HL-60 (cell line): ENCODE results near the gene PNPLA2.

Experiments
- DNase-seq, 2 experiments: peaks; one replicate each; pipeline ENCODE4 v3.0.0-alpha.2; 2010 to 2020; ENCODE audit warnings: low read depth in 1 of 2, low spot score in 1 of 2
- H3K27ac ChIP-seq: fragments of 250-450 bp; sonication (Bioruptor Pico); replicated peaks from 2 replicates; pipeline ENCODE4 v1.5.1; 2020; ENCODE audit warnings: mild to moderate bottlenecking, moderate library complexity
- H3K27me3 ChIP-seq: fragments of 250-450 bp; sonication (Bioruptor Pico); 2 replicates; pipeline ENCODE4 v1.5.1; 2021; ENCODE audit warnings: mild to moderate bottlenecking, moderate library complexity; ENCODE audit not compliant: insufficient read depth, poor library complexity, severe bottlenecking
- H3K4me3 ChIP-seq: replicated peaks from 2 replicates; pipeline ENCODE4 v1.5.1; 2011; ENCODE audit warnings: mild to moderate bottlenecking, control low read depth, low read length; ENCODE audit not compliant: insufficient read depth
- CTCF ChIP-seq: IDR thresholded peaks from one replicate; pipeline ENCODE4 v1.5.1; 2011; ENCODE audit warnings: low read length, control low read depth, inconsistent platforms; ENCODE audit not compliant: insufficient read depth
- GABPA ChIP-seq: IDR thresholded peaks from 2 replicates; pipeline ENCODE4 v1.6.1; 2012; ENCODE audit warnings: low read depth
- POLR2AphosphoS5 ChIP-seq: IDR thresholded peaks from 2 replicates; pipeline ENCODE4 v1.6.1; 2012; ENCODE audit warnings: low read depth
- REST ChIP-seq: IDR thresholded peaks from 2 replicates; pipeline ENCODE4 v1.6.1; 2012; ENCODE audit warnings: low read depth; ENCODE audit not compliant: insufficient replicate concordance
- SPI1 ChIP-seq: IDR thresholded peaks from 2 replicates; pipeline ENCODE4 v1.6.1; 2012; ENCODE audit warnings: low read depth, mild to moderate bottlenecking, borderline replicate concordance

Gene PNPLA2

GRCh38 chr11:797296-798092 lies 21.2 kb upstream of the PNPLA2 start:
- peak; percentile 69 to 71 for DNase-seq
- peak overlapping the region; percentile 78 for H3K27ac ChIP-seq
- TF ChIP-seq CTCF (no peak), REST (no peak), POLR2AphosphoS5 (peak; percentile 34; the same call in 1 of the 2 replicates)
- no peaks in the 10 kb centered on the region for H3K27me3 ChIP-seq
- H3K4me3 ChIP-seq: peak overlapping the region; percentile 69

- TF ChIP-seq GABPA (no peak), CTCF (peak; percentile 30)
- no peaks in the 10 kb centered on the region for H3K27me3 ChIP-seq
- peak within 1 kb of the TSS; percentile 78 for H3K27ac ChIP-seq
- peak in 1 of 2 experiments; percentile 78 for DNase-seq
- H3K4me3 ChIP-seq: peak within 1 kb of the TSS; percentile 69
Observed at GRCh38 chr11:798093-798713, 20.5 kb upstream of the PNPLA2 start, which contains the start of gene SLC25A22. Gene SLC25A22 (minus strand): TSS chr11:798281. CDS start chr11:795006, 3,275 bp downstream.

GRCh38 chr11:799641-800316 lies 18.9 kb upstream of the PNPLA2 start:
- Histone ChIP-seq H3K4me3 (no peak overlapping the region), H3K27me3 (no peaks in the 10 kb centered on the region), H3K27ac (no peak overlapping the region)
- TF ChIP-seq GABPA: no peak
- DNase-seq: no peak

- DNase-seq: no peak
- TF ChIP-seq GABPA: no peak
- Histone ChIP-seq H3K4me3 (no peak overlapping the region), H3K27me3 (no peaks in the 10 kb centered on the region), H3K27ac (no peak overlapping the region)
Observed at GRCh38 chr11:800473-800872, 18.2 kb upstream of the PNPLA2 start.

- Histone ChIP-seq H3K27me3 (no peaks in the 10 kb centered on the region), H3K27ac (no peak overlapping the region), H3K4me3 (no peak overlapping the region)
- no peak for DNase-seq
- TF ChIP-seq POLR2AphosphoS5 (no peak), SPI1 (no peak), CTCF (no peak), REST (no peak), GABPA (no peak)
Observed at GRCh38 chr11:801097-801780, 17.5 kb upstream of the PNPLA2 start.
